Inferior parietal cortex (tissue), 1 donor: ENCODE data around the gene GUCY1B1.
"Not testable (repeated sequence)": the region's sequence is repeated elsewhere in the genome, so short reads cannot be mapped to it uniquely, and the experiment has no call there.

ENCODE experiments used
- DNase-seq: peaks from one replicate; pipeline ENCODE4 v3.0.0-alpha.2; 2016; ENCODE audit errors: extremely low spot score

GUCY1B1 gene

DNA sequence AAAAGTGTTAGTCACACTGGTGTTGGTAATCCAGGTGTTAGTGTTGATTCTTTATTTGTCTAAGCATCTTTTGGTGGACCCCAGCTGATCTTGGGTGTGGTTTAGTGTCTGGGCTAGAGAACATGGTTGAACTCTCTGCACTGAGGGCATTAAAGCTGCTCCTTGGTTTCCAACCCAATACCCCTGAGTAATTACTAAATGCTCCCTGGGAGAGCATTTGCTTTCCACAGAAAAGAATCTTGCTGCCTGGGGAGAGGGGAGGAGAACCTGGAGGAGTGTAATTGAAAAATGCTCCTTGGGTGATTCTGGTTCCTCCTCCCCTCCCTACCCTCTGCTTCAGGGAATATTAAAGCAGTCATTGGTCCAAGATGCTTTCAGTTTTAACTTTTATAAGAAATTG is 3.1 kb downstream of the GUCY1B1 start:
- no peak for DNase-seq

DNA sequence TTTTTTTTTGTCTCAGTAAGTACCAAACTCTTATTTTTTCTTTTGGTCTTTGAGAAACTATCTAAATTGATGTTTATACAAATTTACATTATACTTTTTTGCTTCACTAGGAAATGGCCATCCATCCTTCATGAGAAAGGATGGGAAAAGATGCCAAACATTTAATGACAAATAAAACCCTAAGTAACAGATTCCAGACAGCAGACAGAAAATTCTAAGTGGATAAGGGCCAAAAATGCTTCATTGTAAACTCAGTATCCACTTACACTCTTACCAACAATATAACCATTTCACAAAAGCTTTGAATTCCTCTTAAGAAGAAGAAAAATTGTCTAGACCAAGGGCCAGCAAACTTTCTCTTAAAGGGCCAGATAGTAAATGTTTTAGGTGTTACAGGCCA is 3.5 kb downstream of the GUCY1B1 start:
- DNase-seq, result no peak

GRCh38 chr4:155763551-155763950 is 4.7 kb downstream of the GUCY1B1 start:
- no peak for DNase-seq

- DNase-seq, result no peak
These were observed 6.3 kb downstream of the GUCY1B1 start for GRCh38 chr4:155765149-155765548.

GRCh38 chr4:155766622-155767021 is 7.8 kb downstream of the GUCY1B1 start:
- DNase-seq, result no peak

- no peak for DNase-seq
These were observed 9.5 kb downstream of the GUCY1B1 start for GRCh38 chr4:155768370-155768769.

- DNase-seq, result no peak
These were observed 10.3 kb downstream of the GUCY1B1 start for GRCh38 chr4:155769090-155769489.

- DNase-seq, result no peak
These were observed 13.8 kb downstream of the GUCY1B1 start for GRCh38 chr4:155772459-155773195.

DNA sequence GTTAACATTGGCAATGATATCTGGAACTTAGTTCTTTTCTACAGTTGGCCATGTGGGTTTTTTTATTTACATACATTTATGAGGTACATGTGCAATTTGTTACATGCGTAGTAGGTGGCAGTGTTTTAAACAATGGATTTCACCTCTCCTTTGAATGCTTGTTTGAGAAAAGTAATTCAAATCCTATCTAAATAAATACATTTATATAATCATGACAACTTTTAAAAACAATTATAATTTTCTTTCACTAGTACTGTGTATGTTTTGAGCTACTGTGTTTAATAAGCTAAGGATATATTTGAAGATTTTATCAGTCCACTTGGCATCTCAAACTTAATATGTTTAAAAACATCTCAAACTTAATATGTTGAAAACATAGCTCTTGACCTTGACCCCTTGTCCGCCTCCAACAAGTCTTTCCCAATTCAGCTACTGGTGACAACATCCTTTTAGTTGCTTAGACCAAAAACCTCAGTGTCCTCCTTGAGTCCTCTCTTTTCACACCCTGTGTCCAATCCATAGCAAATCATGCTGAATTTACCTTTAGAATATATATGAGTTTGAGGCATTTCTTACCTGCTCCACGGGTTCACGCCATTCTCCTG is 14.5 kb downstream of the GUCY1B1 start:
- no peak for DNase-seq

DNA sequence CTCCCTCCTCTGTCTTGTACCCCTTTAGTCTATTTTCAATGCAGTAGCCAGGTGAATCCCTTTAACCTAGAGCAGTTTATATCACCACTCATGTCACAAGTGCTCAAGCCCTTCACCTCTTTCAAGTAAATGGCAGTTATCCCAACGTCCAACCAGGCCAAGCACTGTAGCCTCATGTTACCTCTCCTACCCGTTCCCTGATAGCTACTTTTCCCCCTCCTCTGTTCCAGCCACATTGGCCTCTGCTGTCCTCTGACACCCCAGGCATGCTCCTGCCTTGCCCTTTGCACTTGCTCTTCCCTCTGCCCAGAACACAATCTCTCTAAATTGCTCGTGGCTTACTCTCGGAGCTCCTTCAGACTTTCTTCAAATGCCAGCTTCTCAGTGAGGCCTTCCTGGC is 15.2 kb downstream of the GUCY1B1 start:
- DNase-seq, result no peak

DNA sequence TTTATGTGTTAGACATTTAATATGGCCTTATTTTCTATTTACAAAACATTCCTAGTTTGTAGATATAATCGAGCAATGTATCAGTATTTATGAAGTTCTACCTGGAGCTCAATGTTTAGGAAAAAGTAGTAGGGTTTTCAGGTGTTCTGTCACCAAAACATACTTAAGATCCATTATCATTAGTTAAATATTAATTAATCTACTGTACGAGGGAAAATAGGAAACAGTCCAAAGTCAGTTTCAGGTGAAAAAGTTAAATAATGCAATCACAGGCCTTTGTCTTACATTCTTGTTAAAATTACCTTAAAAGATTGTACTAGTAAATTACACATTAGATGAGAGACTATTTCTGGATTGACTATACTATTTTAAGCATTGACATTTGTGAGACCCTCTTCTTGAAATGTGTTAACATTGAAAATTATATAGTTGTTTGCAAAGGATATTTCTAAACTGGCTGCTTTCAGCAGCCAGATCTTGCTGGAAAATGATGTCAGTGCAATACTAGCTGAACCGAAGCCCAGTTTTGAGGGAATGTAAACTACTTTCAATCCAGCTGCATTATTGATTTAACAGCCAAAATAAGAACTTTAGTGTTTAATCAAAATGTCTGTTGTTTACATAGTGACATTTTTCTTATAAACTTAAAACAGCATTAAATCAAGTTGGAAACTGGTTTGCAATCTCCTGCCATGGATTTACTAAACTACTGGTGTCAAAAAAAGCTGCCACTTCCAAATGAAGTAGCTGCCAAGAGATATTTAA is 19.3 kb downstream of the GUCY1B1 start:
- DNase-seq, result no peak

GRCh38 chr4:155780775-155781174 is 22.0 kb downstream of the GUCY1B1 start:
- DNase-seq, result no peak

DNA sequence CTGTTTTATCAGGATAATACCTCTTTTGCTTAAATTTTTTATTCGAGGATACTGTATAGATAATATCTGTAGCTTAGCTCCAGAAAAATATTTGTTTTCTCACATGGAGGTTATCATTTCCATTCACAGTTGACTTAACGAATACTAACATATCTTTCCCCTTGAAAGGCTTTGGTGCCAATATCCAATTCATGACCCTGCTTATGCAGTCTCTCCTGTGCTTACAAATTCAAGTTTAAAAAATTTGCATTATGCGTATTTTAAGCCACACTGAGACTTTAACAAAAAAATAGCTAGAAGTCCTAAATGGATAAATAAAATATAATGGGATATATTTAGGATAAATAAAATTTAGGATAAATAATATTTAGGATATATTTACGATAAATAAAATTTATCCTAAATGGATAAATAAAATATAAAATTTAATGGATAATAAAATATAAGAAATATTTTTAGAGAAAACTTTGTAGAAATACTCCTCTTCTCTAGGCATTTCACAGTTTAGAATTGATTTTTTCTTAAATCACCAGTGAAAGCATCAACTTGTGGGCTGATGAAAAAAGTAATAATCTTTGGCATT is 22.5 kb downstream of the GUCY1B1 start:
- no peak for DNase-seq

DNA sequence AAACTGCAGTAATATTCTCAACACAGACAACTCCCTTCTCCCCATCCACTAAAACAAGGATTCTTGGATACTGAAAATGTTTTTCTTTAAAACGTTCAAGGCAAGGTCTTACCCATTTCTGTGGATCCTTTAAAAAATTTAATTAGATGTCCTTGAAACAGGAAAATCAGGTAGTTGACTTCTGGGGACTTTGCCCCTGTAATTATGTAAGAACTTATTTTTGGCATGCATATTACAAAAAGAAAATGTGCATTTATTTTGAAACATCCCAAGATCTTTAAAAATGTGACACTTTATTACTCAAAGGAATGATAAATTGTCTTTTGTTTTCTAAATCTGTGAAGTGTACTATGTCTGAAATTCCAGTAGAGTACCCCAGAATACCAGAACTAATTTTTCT is 25.8 kb downstream of the GUCY1B1 start:
- no peak for DNase-seq

GRCh38 chr4:155785828-155786227 is 27.0 kb downstream of the GUCY1B1 start:
- no peak for DNase-seq

DNA sequence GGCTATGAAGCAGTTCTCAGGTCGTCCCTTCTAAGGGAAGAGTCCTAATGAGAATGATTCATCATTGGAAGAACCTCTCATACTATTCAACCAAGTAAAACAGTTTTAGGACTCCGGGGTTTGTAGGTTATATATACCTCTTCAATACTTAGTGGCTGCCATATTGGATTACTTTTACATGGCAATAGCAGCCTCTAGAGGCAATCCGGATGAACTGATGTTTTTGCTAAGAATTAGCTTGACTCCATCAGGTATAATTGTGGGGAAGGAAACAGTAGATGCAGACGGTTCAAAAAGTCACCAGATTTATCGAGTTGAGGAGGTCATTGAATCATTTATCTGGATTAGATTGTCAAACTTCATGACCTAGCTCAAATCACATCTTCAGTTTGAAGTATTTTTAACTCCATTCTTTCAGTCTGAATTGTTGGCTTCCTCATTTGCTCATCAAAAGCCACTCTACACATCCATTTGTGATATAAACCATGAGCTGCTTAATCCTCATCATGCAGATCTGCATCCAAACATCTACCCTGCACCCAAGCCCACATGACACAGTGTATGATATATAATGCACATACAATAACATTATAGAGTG is 28.4 kb downstream of the GUCY1B1 start:
- no peak for DNase-seq

- no peak for DNase-seq
These were observed 30.6 kb downstream of the GUCY1B1 start for GRCh38 chr4:155789391-155789790.

DNA sequence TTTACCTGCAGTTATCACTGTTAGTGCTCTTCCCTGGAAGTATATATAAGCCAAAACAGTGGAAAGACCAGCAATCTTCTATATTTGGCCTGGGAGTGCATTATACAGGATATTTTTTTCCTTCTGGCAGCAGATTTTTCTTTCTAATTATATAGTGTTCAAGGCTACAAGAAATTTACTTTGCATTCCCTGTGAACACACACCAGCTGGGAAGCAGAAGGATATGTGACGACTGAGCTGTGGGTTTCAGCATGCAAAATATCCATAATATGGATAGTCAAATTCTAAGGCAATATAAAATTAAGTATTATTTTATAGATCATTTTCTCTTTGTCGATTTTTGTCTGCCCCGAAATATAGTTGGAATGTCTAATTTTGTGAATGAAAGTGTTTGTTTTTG is 31.2 kb downstream of the GUCY1B1 start:
- no peak for DNase-seq

GRCh38 chr4:155794589-155795236 is 35.9 kb downstream of the GUCY1B1 start:
- DNase-seq, result no peak

- DNase-seq, result no peak
These were observed 37.2 kb downstream of the GUCY1B1 start for GRCh38 chr4:155795991-155796390.

GRCh38 chr4:155797581-155797980 is 38.8 kb downstream of the GUCY1B1 start:
- not testable (repeated sequence) for DNase-seq
